Sigmoid colon (tissue), 4 donors: ENCODE results near the gene GSTCD.
"Not testable (repeated sequence)": the region's sequence is repeated elsewhere in the genome, so short reads cannot be mapped to it uniquely, and the experiment has no call there.

Source experiments
- EP300 ChIP-seq, 4 donors: sonication (generic); formaldehyde crosslinking; IDR thresholded peaks; one replicate each; pipeline ENCODE4 v1.6.1; 2017; ENCODE audit warnings: antibody characterized with exemption in 4 of 4
- POLR2A ChIP-seq, 2 donors: fragments of 450-650 bp; IDR thresholded peaks; one replicate each; pipeline ENCODE4 v1.6.1; 2016; ENCODE audit warnings: antibody characterized with exemption in 2 of 2, mild to moderate bottlenecking in 2 of 2, moderate library complexity in 2 of 2
- TF ChIP-seq, protein P1 (sequence below), 4 experiments: fragments of 450-650 bp in 3 of 4; fragments of 200-600 bp in 1 of 4; IDR thresholded peaks; one replicate each; pipeline ENCODE4 v1.5.1; 2016 to 2019; ENCODE audit warnings: antibody characterized with exemption in 4 of 4, mild to moderate bottlenecking in 3 of 4, moderate library complexity in 2 of 4

DNA sequence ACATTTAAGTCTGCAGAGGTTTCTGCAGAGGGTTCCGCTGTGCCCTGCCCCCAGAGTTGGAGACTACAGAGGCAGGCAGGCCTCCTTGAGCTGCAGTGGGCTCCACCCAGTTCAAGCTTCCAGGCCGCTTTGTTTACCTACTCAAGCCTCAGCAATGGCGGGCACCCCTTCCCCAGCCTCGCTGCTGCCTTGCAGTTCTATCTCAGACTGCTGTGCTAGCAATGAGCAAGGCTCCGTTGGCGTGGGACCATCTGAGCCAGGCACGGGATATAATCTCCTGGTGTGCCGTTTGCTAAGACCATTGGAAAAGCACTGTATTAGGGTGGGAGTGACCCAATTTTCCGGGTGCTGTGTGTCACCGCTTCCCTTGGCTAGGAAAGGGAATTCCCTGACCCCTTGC is 26.6 kb downstream of the GSTCD start:
- TF ChIP-seq, protein P1, sequence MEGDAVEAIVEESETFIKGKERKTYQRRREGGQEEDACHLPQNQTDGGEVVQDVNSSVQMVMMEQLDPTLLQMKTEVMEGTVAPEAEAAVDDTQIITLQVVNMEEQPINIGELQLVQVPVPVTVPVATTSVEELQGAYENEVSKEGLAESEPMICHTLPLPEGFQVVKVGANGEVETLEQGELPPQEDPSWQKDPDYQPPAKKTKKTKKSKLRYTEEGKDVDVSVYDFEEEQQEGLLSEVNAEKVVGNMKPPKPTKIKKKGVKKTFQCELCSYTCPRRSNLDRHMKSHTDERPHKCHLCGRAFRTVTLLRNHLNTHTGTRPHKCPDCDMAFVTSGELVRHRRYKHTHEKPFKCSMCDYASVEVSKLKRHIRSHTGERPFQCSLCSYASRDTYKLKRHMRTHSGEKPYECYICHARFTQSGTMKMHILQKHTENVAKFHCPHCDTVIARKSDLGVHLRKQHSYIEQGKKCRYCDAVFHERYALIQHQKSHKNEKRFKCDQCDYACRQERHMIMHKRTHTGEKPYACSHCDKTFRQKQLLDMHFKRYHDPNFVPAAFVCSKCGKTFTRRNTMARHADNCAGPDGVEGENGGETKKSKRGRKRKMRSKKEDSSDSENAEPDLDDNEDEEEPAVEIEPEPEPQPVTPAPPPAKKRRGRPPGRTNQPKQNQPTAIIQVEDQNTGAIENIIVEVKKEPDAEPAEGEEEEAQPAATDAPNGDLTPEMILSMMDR (IDR thresholded peaks at IDR 0.05): not testable (repeated sequence)
- not testable (repeated sequence) for TF ChIP-seq EP300, POLR2A (IDR thresholded peaks at IDR 0.05)
